ENCODE data around the gene PRELID1.
"Not testable (repeated sequence)": the region's sequence is repeated elsewhere in the genome, so short reads cannot be mapped to it uniquely, and the experiment has no call there.

PRELID1 gene

GRCh38 chr5:177336603-177337494 is 33.2 kb downstream of the PRELID1 start:
- DNase-seq = no peak

GRCh38 chr5:177338251-177339106 is 34.9 kb downstream of the PRELID1 start:
- DNase-seq = no peak

GRCh38 chr5:177339107-177339638 is 35.6 kb downstream of the PRELID1 start:
- DNase-seq = no peak

- DNase-seq = not testable (repeated sequence)
Measured at GRCh38 chr5:177343000-177343399, 39.4 kb downstream of the PRELID1 start.

GRCh38 chr5:177343777-177344176 is 40.2 kb downstream of the PRELID1 start:
- no peak for DNase-seq

- no peak for DNase-seq
Measured at GRCh38 chr5:177344891-177345290, 41.3 kb downstream of the PRELID1 start.

GRCh38 chr5:177346820-177347219 is 43.2 kb downstream of the PRELID1 start:
- DNase-seq = no peak

GRCh38 chr5:177347699-177348098 is 44.1 kb downstream of the PRELID1 start:
- no peak for DNase-seq

GRCh38 chr5:177349362-177349647 is 45.7 kb downstream of the PRELID1 start:
- no peak for DNase-seq

GRCh38 chr5:177349762-177350161 is 46.2 kb downstream of the PRELID1 start:
- no peak for DNase-seq

GRCh38 chr5:177350776-177351391 is 47.3 kb downstream of the PRELID1 start:
- no peak for DNase-seq

- peak; percentile 51 for DNase-seq
Measured at GRCh38 chr5:177351392-177352329, 48.1 kb downstream of the PRELID1 start, which contains the start of gene LMAN2. LMAN2 (minus strand) TSS chr5:177351668; CDS start chr5:177351647, 21 bp downstream.

- no peak for DNase-seq
Measured at GRCh38 chr5:177353093-177353492, 49.5 kb downstream of the PRELID1 start.

GRCh38 chr5:177354256-177354655 is 50.7 kb downstream of the PRELID1 start:
- no peak for DNase-seq

GRCh38 chr5:177354711-177355110 is 51.1 kb downstream of the PRELID1 start:
- DNase-seq = no peak

- DNase-seq = no peak
Measured at GRCh38 chr5:177355162-177355867, 51.7 kb downstream of the PRELID1 start.

- no peak for DNase-seq
Measured at GRCh38 chr5:177355868-177356168, 52.2 kb downstream of the PRELID1 start.

All from NCI-H1417 treated with DMSO at 0.1 percent for 48 hours (cell line).